NCI-H69 (cell line): ENCODE data around the gene SHROOM3.

Source experiments
- DNase-seq: peaks from one replicate; lab custom pipeline; 2025; lab: John Stamatoyannopoulos, UW

The SHROOM3 gene

DNA sequence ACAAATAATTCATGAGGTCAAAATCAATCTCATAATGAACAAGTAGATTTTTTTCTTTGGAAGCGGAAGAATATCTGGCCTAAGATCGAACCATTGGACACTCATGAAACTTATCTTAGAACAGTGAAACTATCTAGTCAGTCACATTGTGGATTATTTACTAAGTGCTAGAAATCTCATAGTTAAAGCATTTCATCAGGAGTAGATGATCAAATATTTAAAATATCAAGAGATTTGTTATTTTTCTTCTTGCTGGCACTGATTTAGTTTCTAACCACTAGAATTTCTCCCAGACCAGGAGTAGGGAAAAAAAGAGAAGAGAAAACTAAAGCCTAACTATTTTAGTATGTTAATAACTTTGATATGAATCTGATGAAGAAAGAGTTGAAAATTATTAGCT is 105.5 kb downstream of the SHROOM3 start:
- DNase-seq: no peak

DNA sequence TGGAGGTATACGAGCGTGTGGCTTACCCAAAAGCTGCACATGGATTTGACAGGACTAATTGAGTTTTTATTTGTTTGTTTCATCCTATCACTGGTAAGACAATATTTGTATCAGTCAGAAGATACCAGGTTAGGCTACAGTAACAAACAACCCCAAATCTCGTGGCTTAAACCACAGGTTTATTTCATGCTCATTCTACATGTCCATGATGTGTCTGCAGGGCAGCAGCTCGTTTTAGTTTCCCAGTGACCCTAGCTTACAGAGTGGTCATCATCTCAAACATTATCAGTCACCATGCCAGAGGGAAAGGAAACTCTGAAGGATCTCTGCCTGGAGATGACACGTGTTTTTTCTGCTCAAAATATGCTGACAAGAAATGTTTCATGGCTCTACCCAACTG is 108.3 kb downstream of the SHROOM3 start:
- no peak for DNase-seq

DNA sequence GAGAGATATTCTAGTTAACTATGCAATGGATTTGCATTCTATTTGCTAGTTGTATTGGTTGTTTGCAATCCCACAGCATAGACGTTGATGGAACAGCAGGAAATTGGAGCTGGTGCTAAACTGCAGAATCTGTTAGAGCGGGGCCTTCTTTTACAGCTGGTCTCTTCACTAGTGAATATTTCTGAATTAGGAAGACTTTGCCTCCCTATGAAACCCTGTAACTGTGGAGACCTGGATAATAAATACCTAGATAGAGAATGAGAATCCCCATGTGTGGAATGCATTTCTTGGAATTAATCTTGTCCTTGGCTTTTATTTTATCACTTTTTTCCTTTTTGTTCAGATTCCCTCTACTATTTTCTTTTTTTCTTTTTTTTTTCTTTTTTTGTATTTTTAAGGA is 109.7 kb downstream of the SHROOM3 start:
- DNase-seq: no peak

DNA sequence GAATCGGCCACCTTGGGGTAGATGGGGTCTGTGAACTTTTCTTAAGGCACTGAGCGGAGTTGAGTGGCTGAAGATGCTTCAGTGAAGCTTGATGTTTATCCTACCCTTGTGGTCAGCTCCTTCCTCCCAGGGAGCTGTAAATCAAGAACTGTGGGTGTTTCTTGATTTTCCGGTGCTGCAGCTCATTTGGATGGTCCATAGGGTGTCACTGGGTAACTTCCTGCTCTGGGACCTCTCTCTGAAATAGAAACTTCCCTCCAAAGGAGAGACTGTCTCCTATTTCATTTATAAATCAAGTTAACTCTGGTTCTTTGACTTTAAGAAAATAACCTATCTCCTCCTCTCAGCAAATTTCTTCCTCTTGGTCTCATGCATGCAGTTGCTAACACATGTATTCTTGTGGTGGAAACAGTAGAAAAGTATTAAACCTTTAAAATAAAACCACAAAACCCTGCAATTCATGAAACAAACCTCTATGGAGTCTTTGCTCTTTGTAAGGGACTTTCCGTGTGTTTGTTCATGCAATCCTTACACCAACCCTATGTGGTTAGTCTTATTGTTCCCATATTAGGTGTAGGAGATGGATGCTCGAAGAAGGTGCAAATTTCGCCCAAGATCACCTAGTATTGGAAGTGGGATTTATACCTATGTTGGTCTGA is 110.3 kb downstream of the SHROOM3 start:
- no peak for DNase-seq

DNA sequence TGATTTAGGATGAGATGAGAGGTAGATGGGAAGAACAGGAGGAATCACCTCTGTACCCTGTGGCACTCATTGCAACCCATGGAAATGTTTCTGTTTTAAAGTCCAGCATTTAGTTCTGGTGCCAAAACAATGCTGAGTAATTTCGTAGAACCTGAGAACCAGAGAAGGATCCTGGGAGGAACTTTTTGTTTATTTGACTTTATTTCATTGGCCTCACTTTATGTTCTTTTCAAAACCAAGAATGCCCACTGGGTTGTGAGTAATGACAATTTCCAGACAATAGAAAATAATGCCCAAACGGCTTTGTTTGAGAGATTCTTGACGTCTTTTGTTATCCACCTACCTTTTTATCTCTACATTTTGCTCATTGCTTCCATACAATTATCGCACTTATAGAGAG is 111.3 kb downstream of the SHROOM3 start:
- no peak for DNase-seq

DNA sequence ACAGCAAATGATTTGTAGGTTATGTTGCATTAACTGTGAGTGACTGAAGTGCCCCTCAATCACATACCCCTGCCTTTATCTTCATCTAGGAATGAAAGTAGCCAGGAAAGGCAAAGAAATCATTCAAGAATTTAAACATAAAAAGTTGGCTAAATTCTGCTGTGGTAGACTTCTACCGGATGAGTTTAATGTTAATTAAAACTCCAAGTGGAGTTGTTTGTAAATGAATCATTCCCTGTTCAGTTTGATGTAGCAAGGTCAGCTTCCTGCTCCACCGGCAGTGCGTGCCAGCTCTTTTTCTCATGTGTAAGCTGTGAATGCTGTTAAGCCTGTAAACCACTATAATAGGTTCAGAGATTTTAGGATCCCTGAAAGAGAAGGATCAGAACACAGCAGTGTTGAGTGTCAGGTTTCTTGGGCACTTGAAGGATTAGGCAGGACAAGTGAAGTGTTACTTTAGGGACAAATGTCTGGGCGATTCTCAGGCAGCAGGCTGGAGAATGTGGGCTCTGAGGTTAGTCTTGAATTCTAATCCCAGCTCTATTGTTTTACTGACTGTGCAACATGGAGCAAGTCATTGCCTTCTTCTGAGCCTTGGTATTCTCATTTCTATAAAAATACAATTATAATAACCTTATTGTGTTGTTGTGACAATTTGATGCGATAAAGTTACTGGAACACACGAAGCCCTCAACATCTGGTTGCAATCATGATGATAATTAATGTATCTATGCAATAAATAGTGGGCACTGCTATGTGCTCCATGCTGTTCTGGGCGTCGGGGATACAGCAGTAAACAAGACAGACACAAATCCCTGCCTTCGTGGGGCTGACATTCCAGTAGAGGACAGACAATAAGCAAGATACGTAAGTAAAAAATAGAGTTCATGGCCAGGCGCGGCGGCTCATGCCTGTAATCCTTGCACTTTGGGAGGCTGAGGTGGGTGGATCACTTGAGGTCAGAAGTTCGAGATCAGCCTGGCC is 112.0 kb downstream of the SHROOM3 start:
- no peak for DNase-seq

DNA sequence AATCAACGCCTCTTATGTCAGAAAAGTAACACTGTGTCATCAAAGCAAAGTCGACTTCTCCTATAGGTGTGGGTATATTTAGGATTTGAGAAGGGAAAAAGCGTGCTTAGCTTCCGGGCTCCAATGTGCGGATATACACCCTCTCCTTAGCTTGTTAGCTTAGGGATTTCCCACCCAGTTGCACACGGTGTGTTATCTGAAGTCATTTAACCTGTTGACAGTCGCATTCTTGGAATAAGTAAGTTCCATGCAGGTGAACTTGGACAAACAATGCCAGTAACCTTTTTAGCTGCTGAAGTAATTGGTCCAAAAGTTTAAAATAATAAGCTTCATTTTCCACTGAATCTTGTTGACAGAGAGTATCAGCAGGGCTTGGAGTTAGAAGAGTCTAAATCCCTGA is 113.7 kb downstream of the SHROOM3 start:
- no peak for DNase-seq

DNA sequence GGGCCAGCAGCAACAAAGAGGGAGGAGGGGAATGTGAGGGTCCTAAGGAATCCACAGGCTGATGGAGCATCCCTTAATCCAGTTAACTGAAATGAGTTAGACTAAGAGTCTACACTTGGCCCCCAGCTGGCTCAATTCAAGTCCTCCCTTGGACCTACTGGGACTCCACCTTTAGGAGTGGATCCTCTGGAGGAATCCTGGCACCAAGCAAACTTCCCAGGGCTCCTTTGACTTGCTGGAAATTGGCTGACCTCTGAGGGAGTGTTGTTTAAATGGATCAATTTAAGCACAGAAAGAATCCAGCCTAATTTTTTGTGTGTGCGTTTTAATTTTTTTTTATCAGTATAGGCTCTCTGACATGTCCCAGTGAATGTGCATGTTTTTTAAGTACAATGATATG is 114.7 kb downstream of the SHROOM3 start:
- DNase-seq: no peak

DNA sequence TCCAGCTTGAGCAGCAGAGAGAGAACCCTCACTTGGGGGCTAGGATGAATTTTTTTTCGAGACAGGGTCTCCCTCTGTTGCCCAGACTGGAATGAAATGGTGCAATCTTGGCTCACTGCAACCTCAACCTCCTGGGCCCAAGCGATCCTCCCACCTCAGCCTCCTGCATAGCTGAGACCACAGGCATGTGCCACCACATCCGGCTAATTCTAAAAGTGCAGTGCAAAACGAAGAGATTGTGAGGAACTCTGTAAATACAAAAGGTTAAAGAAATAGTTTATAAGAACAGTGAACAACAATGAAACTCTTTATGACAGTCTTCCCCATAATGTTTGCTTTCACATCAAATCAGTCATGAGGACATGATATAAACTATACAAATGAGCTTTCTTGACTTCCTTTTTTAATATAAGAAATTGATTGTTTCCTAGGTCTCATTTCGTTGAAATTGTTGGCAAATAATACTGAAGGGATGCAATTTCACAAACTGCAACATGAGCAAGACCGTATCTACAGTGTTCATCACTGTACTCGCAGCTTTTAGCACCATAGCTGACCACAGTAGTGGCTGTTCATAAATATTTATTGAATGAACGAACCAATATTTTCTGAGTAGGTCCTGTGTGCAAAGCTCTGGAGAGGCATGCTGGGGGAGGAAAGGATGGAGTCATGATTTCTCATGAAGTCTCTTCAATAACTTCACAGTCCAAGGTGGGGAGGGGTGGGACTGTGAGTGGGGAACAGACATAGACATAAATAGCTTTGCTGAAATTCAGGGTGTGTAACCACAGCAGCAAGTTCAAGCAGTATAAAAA is 116.1 kb downstream of the SHROOM3 start:
- no peak for DNase-seq

DNA sequence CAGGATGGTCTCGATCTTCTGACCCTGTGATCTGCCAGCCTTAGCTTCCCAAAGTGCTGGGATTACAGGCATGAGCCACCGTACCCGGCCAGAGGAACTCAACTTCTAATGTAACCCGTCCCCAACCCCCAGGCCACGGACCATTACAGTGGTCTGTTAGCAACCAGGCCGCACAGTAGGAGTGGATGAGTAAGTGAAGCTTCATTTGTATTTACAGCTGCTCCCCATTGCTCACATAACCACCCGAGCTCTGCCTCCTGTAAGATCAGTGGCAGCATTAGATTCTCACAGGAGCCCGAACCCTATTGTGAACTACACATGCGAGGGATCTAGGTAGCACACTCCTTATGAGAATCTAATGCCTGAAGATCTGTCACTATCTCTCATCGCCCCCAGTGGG is 119.6 kb downstream of the SHROOM3 start:
- no peak for DNase-seq

DNA sequence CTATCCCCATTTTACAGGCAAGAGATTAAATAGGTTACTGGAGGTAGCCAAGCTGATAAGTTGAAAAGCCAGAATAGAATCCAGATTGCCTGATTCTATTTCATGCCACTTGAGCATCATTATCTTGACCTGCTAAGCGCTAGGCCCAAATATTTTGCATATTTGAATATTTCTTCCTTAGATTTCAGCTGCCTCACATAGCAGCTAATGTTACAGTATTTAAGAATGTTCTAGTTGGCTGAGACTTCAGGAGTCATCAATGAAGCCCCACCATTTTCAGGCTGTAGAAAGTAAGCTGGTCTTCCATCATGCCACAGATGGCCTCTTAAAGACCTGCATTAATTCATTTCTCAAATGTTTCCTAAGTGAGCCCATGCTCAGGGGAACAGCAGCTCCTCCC is 121.4 kb downstream of the SHROOM3 start:
- no peak for DNase-seq

DNA sequence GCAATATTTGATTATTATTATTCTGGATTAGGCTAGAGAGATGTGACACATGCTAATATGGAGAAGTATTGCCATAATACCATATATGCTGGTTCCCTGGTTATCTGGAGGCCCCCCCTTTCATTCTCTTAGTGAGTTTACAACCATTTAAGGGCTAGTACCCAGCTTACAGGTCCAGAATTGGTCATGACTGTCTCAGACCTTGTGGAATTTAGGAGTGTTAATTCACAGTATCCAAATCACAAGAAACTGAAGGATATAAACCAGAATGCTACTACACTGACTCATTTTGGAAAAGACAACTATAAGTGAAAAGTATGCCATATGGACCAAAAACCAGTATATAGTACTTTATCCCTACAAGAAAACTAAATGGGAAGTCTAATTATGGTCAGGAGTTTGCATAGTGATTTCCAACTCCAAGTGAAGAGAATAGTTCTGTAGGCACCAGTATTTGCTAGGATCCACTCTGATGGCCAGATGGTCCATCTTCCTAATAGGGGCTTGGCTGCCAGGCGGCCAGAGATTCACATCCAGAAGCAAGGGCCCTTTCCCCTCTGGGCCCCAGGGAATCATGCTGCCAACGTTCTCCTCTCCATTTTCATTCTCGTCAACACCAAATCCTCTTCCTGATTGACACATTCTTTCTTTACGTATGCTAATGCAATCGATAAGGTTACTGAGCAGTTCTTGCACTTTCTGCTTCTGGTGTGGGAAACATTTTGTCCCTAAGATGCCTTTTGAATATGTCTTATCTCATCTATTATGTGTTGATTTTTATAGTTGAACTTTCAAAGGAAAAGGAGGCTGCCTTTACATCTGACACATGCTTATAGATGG is 123.6 kb downstream of the SHROOM3 start:
- no peak for DNase-seq

DNA sequence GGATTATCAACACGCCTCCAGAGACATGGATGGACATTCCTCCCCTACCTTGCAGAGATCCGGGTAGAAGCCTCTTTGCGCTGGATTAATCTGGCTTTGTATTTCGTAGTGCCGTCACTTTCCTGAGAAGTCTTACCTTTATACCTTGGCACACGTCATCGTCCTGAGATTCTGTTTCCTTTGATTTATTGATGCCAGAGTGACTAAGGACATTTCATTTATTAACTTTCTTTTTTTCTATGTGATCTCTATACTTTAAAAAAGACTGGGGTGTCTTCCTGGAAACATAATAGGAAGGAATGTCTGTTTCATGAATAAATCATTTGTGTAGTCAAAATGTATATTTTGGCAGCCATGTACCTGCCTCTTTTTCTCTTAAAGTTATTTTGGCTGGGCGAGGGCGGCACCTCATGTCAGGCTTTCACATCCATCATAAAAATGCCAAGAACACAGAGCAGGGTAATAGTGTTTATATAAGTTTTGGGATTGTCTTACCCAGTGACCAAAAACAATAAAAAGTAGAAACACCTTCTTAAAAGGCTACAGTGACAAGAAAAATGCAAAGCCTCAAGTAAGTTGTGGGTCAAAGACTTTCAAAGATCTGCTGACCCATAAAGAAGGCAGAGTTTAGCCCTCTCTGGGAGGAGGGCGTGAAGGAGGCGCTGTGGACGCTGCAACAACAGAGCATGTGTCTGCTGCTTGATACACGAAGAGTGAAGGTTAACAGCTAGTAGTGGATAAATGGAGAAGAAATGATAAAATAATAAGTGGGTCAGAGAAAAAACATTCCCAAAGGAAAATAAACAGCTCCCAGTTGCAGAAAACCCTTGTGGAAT is 124.4 kb downstream of the SHROOM3 start:
- DNase-seq: no peak

DNA sequence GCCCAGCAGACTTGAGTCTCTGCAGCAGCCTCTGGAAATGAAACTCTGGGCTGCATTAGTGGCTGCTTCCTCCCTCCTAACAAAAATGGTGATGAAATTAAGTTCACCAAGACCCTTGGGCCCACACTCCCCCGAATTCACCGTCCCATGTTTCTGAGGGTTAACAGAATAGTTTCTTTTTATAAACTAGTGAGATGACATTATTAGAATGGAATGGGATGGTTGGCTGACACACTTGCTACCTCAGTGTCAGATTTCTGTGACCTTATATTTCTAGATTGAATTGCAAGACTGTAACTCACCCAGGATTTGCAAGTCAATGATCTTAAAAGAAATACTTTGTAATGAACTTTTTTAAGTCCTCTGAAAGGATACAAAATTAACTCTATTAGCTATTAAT is 127.1 kb downstream of the SHROOM3 start:
- DNase-seq: no peak

DNA sequence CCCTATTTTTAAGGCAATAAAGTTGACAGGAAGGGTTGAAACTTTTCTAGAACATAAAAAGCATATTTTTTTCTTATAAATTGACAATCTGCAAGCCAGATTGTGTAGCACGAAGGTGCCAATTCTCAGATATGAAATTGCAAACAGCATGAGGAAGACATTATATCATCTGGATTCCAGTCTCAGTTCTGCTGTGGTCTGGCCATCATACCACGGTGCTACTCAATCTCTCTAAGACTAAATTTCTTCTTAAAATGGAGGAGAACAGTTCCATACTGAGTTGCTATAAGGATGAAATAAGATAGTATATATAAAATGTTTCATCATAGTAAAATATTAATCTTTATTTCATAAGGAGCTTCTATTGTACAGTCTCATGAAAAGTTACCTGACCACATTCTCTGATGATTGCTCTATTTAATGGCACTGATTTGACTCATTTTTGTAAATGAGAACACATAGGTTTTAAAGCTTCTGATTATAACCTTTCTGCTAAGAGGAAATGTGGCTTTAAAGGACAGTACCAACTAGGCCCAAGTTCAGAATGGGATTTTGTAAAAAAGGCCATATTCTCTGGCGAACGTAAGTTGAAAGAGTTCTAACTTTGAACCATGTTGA is 127.9 kb downstream of the SHROOM3 start:
- DNase-seq: no peak

DNA sequence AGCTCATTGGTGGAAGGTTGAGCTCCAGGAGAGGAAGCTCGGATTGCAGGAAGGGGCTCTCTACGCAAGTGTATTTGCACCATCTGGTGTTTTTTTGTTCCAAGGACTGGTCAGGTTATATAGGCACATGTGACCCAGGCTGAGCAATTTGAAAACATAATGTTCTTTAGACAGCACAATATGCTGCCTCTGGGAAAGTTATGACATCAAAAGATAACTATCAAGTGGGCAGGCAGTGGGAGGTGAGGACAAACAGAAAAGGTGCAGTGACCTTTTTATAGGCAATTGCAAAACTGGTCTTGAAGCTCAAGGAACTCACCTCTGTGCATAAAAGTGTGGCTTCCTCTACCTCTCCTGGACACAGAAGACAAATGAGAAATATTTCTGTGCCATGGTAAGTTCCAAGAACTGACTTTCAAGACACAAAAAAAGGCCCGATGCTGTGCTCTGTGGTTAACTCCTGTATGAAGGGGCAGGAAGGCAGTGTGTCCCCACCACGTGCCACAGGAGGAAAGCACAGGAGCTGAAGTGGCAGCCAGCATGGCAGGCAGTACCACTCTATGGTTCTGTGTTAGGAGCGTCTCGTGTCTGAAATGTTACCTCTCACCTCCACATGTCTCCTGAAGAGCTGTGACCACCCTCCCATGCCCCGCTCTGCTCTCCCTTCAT is 128.6 kb downstream of the SHROOM3 start:
- DNase-seq: peak; percentile 85

DNA sequence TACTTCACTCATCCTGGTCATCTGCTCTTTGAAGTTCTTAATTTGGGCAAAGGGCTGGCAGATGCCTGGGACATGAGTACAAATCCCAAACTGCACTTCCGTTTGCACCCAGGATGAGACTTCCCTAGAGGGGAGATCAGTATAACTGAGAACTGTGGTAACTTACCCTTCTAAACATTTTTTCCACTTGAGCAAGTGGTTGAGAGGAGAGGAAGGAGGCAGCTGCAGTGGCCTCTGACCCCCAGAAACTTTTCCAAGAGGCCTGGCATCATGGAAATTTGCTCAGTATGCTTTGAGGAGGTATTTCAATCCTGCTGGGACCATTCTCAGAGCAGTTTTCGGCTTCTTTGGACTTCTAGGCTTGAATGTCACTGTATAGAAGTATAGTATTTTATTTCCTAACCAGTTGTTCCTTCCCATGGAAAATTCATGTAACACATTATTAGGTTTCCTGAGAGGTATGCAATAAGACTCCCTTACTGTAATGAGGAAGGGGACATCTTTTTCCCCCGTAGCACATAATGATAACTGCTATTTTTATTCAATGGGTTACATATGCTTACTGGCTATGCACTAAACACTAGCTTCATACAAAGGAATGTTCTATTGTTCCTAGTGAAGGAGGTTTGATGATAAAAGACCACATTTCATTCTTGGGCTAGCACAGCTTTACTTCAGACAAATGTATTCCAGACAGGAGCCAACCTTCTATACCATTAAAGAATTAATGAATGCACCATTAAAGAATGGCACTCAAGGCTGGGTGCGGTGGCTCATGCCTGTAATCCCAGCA is 129.3 kb downstream of the SHROOM3 start:
- DNase-seq: no peak

DNA sequence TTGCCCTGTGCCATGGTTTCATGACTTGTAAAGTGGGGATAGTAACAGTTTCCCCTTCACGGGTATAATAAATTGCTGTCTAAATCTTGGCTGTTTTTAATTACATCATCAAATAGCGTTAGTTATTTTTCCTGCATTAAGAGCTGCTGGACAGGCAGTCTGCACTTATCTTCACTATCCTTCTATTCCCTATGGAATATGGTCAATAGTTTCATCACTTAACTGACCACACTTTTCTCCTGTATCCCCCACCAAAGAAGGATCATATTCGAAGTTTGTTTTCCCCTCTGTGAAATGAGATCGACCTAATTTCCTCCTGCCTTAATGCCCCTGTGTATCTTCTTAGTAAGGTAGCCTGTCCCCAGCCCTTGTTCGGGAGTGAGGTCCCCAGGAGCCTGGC is 133.2 kb downstream of the SHROOM3 start:
- DNase-seq: peak; percentile 5

DNA sequence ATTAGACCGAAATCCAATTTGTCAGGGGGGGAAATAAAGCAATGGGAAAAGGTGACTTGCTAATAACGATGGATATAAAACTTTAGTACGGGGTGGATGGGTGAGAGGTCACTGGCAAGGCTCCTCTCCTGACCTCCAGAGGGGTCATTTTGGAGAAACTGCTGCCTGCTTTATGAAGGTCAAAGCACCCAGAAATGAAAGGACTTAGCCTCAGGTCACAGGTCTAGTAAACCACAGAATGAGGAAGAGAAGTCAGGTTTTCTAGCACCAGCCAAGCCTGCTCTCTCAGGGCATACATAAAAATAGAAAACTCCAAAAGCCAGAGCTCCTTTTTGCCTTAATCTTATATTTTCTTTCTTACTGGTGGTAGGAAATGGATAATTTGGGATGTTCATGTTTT is 134.2 kb downstream of the SHROOM3 start:
- no peak for DNase-seq
